HG03045 (cell line): ENCODE results near the gene TACO1.

Experiments used
- ATAC-seq: cut with Tn5 transposase; IDR thresholded peaks from one replicate; pipeline ENCODE4 v1.9.1; 2021; ENCODE audit warnings: mild to moderate bottlenecking, moderate library complexity; ENCODE audit not compliant: unreplicated experiment

Gene TACO1

GRCh38 chr17:63600569-63601438, at the start of gene TACO1:
Gene TACO1, plus strand, starts transcription at chr17:63600895. Its CDS starts 189 bp downstream, at chr17:63601084.
- peak; percentile 71 for ATAC-seq

- ATAC-seq = no peak
Observed at GRCh38 chr17:63552211-63552610, 48.5 kb upstream of the TACO1 start.

- ATAC-seq = no peak
Observed at GRCh38 chr17:63555500-63556156, 45.1 kb upstream of the TACO1 start.

- no peak for ATAC-seq
Observed at GRCh38 chr17:63557416-63557815, 43.3 kb upstream of the TACO1 start.

- ATAC-seq = no peak
Observed at GRCh38 chr17:63558441-63558840, 42.3 kb upstream of the TACO1 start.

GRCh38 chr17:63561819-63562218, 38.9 kb upstream of the TACO1 start:
- no peak for ATAC-seq

GRCh38 chr17:63563339-63563738, 37.4 kb upstream of the TACO1 start:
- no peak for ATAC-seq

GRCh38 chr17:63564562-63564961, 36.1 kb upstream of the TACO1 start:
- ATAC-seq = no peak

- no peak for ATAC-seq
Observed at GRCh38 chr17:63567229-63567628, 33.5 kb upstream of the TACO1 start.

GRCh38 chr17:63568563-63568962, 32.1 kb upstream of the TACO1 start:
- ATAC-seq = no peak

GRCh38 chr17:63571632-63572310, 28.9 kb upstream of the TACO1 start:
- ATAC-seq = no peak

GRCh38 chr17:63573634-63574033, 27.1 kb upstream of the TACO1 start:
- no peak for ATAC-seq

GRCh38 chr17:63578027-63578768, 22.5 kb upstream of the TACO1 start:
- ATAC-seq = no peak

GRCh38 chr17:63578769-63579111, 22.0 kb upstream of the TACO1 start:
- no peak for ATAC-seq

GRCh38 chr17:63579633-63580032, 21.1 kb upstream of the TACO1 start:
- no peak for ATAC-seq

- ATAC-seq = no peak
Observed at GRCh38 chr17:63587770-63588169, 12.9 kb upstream of the TACO1 start.

- no peak for ATAC-seq
Observed at GRCh38 chr17:63588797-63589196, 11.9 kb upstream of the TACO1 start.

GRCh38 chr17:63589646-63590045, 11.0 kb upstream of the TACO1 start:
- ATAC-seq = no peak

- no peak for ATAC-seq
Observed at GRCh38 chr17:63592797-63593196, 7.9 kb upstream of the TACO1 start.

GRCh38 chr17:63595132-63595531, 5.6 kb upstream of the TACO1 start:
- no peak for ATAC-seq
